GM21737 (cell line): ENCODE results near the gene DENND10.
A peak's percentile ranks its signal among the peaks of the same experiment; 100 is the strongest.

Experiments
- ATAC-seq: cut with Tn5 transposase; IDR thresholded peaks from one replicate; pipeline ENCODE4 v1.9.1; 2021; ENCODE audit warnings: mild to moderate bottlenecking, moderate library complexity; ENCODE audit not compliant: unreplicated experiment

The DENND10 gene, protein sequence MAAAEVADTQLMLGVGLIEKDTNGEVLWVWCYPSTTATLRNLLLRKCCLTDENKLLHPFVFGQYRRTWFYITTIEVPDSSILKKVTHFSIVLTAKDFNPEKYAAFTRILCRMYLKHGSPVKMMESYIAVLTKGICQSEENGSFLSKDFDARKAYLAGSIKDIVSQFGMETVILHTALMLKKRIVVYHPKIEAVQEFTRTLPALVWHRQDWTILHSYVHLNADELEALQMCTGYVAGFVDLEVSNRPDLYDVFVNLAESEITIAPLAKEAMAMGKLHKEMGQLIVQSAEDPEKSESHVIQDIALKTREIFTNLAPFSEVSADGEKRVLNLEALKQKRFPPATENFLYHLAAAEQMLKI

DNA sequence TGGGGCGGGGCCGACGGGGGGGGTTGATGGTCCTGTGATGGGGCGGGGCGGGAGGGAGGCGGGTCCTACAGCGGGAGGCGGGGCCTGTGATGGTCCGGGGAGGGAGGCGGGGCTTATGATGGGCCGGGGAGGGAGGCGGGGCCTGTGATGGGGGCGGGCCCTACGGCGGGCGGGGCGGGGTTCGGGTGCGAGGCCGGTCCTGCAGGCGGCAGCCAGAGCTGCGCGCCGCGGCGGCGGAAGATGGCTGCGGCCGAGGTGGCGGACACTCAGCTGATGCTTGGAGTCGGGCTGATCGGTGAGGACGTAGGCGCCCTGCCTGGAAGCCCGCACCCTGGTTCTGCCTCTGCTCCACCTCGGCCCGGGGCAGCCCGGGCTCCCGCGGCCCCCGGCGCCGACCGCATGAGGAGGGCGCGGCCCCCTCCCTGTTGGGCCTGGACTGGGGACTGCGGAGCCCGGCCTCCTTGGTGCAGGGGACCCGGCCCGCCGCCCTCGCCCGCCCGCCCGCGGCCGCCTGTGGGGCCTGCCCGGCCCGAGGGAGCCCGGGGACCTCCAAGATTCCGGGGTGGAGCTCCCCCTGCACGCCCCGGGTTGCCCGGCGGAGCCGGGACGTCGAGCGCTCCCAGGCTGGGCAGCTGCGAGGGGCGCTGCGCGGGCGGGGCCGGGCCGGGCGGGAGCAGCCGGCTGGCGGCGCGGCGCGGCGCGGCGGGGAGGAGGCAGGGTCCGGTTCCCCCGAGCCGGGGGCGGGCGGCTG lies at the start of gene DENND10:
TSS of gene DENND10 (plus strand) at position 211 of the 751 bp plus-strand sequence. CDS start at position 241, 30 bp downstream.
- peak; percentile 85 for ATAC-seq

DNA sequence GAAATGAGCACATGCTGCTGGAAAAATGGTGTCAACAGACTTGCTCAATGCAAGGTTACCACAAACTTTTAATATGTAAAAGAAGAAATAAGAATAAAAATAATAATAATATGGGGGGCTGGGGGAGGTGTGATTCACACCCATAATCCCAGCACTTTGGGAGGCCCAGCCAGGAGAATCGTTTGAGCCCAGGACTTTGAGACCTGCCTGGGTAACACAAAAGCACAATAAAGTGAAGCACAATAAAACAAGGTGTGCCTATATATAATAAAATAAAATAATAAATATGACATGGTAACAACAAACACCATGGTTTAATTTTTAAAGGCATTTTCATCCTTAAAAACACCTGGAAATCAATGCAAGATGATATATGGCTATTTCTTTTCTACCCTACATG lies 48.4 kb upstream of the DENND10 start:
- no peak for ATAC-seq

DNA sequence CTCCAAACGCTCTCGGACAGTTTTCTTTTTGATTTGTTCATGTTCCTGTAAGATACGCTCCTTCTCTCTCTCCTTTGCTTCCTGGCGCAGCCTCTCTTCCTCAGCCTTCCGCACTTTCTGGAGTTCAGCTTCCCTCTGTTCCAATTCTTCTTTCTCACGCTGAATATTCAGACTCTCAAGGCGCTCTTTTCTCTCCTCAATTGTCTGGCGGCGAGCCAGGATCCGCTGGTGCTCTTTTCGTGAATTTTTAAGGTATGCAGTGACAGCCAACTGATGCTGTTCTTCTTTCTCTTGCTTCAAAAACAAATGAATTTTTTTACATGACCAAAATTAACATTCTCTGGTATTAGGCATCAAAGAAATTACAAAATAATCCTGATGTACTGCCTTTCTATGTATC lies 45.9 kb upstream of the DENND10 start:
- ATAC-seq: no peak

DNA sequence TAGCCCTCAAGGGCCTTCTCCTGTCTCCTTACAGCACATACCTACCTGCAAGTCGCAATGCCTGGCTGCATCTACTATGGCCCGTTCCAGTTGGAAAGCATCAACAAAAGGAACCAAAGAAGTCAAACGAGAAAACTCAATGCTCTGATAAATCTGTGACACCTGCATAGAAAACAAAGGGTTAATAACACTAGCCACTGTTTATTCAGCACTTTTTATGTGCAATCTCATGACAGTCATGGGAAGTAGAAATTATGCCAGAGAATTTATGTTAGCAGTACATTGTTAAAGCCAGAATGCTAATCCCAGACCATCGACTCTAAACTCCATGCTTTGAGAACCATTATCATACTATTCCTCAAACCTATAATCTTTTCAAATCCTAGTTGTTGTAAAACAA lies 44.4 kb upstream of the DENND10 start:
- ATAC-seq: no peak

DNA sequence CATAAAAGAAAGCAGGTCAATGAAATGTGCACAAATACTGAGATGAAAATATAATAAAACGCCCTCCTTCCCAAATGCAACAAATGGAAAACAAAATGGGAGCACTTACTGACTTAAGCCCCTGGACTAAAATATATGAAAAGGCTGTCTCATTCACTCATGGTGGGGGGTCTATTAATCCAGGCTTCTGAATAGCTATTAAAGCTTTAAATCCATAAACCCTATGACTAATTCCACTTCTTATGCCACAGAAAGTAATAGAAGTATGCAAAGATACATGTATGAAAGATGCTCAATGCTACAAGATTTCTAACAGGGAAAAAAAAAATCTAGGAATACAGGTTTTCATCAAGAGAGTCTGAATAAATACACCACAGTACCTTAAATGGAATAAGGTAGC lies 43.8 kb upstream of the DENND10 start:
- no peak for ATAC-seq

DNA sequence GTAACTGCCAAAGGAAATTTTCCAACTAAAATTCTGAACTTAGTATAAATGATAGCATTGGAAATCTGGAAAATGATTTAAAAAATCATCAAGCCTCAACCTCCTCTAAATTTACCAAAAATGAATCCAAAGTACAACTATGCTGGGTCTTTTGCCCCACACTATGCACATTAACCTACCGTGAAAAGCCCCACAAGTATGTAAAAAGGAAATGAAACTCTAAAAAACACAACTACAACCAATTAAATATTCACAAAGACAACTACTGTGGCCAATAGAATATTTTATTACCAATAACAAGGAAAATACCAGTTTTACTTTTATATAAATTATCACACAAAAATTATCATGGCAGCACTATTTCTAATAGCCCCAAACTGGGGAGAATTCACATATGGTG lies 42.6 kb upstream of the DENND10 start:
- no peak for ATAC-seq

DNA sequence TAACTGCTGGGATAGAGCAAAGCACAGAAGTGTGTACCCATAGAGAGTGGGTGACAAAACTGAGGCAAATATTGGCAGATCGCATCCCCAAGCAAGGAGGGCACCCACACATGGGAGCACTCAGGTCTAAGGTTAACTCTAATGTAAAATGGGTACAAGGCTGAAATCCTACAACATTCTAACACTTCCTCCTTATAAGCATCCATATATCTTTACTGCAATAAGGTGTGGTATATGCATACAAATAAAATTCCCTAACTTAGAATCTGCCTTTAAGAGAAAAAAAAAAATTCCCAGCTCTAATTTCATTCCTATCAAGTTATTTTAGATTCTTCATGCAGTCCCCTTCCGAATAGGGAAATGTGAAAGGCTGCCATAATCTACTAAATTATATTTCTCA lies 42.0 kb upstream of the DENND10 start:
- ATAC-seq: no peak

DNA sequence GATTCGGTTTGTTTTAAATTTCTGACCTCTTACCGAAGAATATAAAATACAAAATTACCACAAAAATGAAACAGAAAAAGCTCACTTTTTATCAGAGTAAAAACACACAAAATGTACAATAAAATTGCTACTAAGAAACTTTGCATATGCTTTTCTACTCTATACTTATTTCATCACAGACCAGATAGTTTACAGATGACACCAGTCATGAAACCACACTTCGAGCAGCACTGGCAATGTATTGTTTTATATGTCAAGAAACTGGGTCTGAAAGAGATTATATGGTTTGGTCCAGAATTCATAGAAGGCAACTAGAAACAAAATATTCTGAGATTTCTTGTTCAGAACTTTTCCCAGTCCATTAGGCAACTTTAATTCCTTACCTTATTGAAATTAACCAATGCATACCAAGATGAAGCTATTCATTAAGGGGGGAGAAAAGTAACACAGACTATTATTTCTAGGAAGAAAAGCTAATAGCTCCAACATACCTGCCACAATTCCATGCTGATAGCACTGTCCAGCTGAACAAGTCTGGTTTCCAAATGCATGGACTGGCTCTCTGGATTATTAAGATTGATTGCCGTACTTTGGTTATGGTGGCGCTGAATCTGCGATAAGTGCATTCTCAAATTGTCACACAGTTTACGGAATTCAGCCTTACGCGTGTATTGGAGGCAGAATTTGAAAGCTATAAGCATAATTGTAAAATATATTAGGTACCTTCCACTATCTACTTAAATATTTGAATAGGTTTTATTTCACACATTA lies 33.3 kb upstream of the DENND10 start:
- no peak for ATAC-seq

DNA sequence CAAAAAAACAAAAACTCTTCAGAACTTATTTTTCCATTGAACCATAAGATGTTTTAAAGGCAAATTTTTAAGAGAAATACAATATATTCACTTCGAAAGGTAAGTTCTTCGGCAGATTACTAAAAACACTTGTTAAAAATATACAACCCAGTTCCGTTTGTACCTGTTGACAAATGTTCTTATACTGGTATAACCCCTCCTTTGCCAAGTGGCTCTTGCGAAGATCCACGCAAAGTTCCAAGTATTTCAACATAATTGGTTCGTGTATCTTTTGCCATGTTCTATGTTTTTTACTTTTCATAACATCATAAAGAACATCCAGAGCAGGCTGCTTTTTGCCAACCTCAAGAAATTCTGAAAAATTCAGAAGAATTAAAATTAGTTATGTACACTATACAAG lies 30.3 kb upstream of the DENND10 start:
- no peak for ATAC-seq

DNA sequence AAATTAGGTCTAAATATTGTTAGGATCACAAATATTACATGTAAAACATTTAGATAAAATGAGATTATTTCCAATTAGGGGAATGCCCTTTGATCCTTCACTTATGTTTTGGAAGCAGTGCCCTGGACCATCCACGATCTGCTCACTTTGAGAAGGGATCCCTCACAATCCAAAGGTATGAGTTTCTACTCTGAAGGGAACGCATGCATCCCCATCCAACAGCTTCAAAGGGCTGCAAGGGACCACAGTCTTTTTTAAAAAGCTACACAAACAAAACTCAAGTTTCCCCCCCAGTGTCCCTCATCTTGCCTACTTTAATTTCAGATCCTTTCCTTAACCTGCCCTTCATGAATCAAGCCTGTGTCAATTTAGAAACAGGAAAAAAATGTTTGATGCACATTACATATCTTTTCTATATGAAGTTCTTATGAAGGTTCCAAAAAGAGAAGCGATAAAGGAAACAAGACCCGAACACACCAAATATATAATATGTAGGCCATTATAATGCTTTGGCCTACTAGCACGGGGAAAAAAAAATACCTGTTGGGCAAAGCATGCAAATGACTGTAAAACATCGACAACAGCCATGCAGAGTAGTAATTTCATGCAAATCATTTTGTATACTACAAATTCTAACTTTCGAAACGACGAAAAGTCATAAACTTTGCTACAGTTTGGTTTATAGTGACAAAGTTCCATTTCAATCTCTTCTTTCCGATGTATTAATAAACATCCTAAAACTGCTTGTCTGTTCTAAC lies 25.3 kb upstream of the DENND10 start:
- no peak for ATAC-seq

DNA sequence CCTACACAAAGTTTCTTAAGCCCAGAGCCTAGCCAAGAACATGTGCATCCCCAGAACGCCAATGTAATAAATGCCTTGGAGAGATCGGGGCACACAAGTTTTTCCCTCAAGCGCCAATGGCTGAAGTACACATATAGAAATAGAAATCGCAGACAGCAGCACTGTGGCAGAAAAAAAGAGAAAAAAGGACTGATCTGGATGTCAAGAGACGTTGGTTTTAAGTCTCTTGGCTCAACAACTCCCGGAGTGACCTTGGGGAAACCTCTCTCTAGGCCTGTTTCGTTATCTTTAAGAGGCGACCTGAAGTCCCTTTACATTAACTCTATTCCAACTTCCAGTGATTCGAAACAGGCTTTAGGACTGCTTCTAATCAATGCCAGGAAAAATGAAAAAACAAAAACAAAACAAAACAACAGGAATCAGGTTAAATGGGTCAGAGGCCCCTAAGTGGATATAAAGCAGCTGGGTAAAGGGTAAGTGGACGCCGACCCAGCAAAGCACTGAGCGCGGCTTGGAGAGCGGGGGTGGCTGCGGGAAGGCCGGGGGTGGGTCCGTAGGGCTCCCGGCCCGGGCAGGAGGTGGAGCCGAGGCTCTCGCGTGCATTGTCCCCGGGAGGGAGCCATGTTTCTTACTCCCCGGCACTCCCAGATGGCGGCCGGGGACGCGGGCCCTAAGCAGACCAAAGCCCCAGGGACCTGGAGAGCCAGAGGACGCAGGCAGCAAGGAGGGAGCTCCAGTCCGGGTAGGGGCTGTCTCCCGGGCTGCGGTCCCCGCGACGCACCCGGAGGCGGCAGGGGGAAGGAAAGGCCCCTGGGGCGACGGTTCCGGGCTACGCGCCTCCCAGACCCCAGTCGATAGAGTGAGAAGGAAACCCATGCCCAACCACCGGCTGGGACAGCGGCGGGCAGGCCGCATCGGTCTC lies 24.1 kb upstream of the DENND10 start:
- peak; percentile 61 for ATAC-seq

DNA sequence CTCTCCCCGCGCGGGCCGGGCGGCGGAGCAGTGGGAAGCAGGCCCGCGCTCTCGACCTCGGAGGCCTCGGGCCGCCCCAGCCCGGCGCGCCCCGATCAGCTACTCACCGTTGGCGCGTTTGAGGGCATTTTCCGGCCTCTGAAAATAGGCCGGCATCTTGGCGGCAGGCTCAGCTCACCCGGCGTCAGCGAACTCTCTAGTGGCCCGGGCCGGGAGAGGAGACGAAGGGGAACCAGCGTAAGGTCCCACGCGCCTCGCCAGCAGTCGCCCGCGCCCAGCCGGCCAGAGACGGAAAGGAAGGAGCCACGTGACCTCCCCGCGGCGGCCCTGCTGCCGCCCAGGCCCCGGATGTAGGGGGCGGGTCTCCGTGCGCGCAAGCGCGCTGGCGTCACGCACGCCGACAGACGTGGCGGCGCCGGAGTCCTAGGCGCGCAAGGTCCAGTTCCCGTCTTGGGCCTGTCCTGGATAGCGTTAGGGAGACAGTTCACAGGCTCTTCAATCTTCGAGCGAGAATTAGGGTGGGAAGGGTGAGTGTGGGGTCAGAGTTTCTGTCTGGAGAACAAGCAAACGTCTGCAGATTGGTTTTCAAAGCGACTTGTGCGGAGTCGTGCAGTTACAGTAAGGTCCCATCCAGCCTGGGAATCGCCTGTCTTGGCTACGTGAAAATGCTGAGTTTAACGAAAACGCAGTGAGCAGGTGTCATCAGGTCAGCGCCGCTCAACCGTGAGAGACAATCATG lies 23.2 kb upstream of the DENND10 start, which contains the start of gene EIF3A:
TSS of gene EIF3A (minus strand) at position 297 of the 739 bp plus-strand sequence. CDS start at position 156, 141 bp downstream.
- ATAC-seq: peak; percentile 78

DNA sequence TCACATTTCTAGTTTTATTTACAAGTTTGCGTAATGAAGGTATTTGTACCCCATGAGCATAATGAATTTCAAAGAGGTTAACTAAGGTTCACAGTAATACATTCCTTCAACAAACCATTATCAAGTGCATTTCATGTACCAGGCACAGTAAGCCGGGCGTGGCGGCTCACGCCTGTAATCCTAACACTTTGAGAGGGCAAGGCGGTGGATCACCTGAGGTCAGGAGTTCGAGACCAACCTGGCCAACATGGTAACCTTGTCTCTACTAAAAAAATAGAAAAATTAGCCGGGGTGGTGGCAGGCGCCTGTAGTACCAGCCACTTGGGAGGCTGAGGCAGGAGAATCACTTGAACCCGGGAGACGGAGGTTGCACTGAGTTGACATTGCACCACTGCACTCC lies 19.0 kb upstream of the DENND10 start:
- ATAC-seq: no peak

DNA sequence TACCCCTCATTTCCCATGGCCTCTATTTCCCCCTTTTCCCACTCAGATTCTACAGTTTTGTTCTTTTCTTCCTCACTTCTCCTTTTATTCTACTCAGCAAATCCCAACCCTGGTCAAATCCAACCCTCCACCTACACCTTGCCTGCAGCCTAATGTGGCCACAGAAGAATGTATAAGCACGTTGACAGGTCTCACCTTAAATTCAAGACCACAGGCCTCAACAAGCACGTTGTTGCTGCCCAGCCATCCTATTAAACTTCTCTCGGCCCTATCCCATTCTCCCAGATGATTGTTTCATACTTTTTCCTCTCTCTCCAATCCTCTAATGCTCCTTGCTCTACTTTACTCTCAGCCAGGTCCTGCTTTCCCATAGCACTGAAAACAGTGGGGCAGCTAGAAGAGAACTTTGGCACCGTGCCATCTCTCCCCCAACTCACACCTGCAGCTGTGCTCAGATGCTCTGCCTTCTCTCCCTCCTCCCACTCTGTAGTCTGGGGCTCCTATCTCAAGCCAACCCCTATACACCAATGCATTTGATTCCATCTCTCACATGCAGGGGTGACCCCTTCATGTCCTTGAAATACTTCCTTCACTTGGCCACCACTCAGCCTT lies 16.5 kb upstream of the DENND10 start:
- no peak for ATAC-seq

DNA sequence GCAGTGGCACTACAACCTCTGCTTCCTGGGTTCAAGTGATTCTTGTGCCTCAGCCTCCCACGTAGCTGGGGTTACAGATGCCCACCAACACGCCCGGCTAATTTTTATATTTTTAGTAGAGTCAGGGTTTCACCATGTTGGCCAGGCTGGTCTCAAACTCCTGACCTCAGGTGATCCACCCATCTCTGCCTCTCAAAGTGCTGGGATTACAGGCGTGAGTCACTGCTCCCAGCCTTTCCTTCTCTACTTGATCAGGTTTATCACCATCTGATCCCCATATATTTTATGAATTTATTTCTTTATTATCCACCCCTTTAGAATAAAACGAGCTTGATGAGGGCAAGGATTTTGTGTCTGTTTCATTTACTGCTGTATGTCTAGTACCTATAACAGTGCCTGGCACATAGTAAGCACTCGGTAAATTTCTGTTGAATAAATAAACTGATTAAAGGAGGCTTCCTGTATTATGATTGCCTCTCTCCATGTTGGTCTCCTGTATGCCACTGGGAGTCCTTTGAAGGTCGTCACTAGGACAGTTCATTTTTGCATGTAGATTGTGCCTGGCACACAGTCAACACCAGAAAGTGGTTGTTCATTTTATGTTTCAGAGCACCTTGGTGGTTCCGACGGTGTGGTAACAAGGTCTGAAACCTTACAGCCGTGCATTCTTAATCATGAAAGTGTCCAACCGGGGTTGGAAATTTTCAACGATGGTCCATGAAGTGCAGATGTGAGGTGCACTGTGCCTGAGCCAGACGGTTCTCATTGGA lies 13.7 kb upstream of the DENND10 start:
- ATAC-seq: no peak

DNA sequence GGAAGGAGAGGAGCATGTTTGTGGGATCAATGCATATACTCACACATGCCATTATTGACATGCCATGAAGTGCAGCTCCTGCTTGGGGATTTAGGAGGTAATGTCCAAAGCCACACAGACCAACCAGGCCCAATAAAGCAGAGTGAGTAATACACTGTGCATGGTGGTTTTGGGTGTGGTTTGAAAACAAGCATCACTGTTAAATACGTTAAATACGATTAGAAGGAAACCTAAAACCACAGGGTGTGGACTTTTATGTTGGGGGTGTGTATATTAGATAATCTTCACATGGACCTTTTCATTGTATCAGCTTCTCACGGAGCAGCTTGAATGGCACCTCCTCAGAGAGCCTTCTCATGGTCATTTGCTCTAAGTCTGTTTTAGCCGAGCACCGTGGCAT lies 12.9 kb upstream of the DENND10 start:
- ATAC-seq: no peak

DNA sequence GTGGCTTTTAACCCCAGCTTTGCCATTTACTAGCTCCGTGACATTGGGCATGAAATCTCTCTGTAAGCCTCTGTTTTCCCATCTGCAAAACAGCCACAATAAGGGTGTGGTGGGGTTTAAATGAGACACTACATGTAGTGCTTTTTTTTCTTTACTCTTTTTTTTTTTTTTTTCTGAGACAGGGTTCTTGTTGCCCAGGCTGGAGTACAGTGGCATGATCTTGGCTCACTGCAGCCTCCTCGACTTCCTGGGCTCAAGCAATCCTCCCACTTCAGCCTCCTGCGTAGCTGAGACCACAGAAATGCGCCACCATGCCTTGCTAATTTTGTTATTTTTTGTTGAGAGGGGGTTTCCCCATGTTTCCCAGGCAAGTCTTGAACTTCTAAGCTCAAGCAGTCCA lies 8.3 kb upstream of the DENND10 start:
- ATAC-seq: no peak
